ENCODE data around the gene DAGLA. TPM values are rescaled to one million over a fixed set of nuclear protein-coding genes. Genes with fewer than 3 reads are reported as not detected.
"Not testable (repeated sequence)": the region's sequence is repeated elsewhere in the genome, so short reads cannot be mapped to it uniquely, and the experiment has no call there.

Gene DAGLA
- total RNA-seq, 4 donors from 2014 or later, result 1.5 to 5.6 (median 3.4) TPM

DNA sequence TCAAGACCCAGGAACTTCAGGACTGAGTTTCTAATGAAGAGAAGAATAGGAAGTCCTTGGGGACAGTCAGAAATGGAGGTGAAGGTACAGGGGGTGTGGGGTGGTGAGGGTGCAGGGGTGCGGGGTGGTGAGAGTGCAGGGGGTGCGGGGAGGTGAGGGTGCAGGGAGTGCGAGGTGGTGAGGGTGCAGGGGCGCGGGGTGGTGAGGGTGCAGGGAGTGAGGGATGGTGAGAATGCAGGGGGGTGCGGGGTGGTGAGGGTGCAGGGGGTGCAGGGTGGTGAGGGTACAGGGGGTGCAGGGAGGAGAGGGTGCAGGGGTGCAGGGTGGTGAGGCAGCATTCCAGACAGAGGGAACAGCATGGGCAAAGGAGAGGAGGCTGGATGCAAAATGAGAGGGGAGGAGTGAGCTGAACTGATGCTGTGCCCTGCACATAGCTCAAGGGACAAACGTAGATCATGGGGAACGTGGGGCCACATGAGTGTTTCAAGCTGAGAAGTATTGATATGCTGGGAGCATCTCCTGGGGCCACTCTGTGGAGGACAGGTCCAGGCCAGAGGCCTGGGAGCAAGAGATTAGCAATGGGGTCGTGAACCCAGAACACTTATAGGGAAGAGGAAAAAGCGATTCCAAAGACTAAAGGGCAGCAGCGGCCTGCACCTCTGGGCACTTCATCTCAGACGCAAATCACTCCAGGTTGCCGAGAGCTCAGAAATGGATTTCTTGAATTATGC is 23.7 kb upstream of the DAGLA start:
- H3K36me3 ChIP-seq, result no peaks in the 10 kb centered on the region
- H3K4me1 ChIP-seq, result no peaks in the 10 kb centered on the region
- ATAC-seq, result no peak
- H3K4me3 ChIP-seq, result no peak overlapping the region
- no peaks in the 10 kb centered on the region for H3K9me3 ChIP-seq
- H3K27ac ChIP-seq, result no peak overlapping the region
- TF ChIP-seq, protein P1, sequence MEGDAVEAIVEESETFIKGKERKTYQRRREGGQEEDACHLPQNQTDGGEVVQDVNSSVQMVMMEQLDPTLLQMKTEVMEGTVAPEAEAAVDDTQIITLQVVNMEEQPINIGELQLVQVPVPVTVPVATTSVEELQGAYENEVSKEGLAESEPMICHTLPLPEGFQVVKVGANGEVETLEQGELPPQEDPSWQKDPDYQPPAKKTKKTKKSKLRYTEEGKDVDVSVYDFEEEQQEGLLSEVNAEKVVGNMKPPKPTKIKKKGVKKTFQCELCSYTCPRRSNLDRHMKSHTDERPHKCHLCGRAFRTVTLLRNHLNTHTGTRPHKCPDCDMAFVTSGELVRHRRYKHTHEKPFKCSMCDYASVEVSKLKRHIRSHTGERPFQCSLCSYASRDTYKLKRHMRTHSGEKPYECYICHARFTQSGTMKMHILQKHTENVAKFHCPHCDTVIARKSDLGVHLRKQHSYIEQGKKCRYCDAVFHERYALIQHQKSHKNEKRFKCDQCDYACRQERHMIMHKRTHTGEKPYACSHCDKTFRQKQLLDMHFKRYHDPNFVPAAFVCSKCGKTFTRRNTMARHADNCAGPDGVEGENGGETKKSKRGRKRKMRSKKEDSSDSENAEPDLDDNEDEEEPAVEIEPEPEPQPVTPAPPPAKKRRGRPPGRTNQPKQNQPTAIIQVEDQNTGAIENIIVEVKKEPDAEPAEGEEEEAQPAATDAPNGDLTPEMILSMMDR (IDR thresholded peaks at IDR 0.05), result no peak
- TF ChIP-seq POLR2AphosphoS5 (IDR thresholded peaks at IDR 0.05) (no peak), POLR2A (IDR thresholded peaks at IDR 0.05) (no peak), EP300 (IDR thresholded peaks at IDR 0.05) (no peak)
- peaks cover 31% of the 10 kb centered on the region for H3K27me3 ChIP-seq
- WGBS, 2 donors (ENCODE audit: low coverage in 1 of 2), result 76 to 84% methylated on average over 8 to 12 of the region's 13 CpGs

DNA sequence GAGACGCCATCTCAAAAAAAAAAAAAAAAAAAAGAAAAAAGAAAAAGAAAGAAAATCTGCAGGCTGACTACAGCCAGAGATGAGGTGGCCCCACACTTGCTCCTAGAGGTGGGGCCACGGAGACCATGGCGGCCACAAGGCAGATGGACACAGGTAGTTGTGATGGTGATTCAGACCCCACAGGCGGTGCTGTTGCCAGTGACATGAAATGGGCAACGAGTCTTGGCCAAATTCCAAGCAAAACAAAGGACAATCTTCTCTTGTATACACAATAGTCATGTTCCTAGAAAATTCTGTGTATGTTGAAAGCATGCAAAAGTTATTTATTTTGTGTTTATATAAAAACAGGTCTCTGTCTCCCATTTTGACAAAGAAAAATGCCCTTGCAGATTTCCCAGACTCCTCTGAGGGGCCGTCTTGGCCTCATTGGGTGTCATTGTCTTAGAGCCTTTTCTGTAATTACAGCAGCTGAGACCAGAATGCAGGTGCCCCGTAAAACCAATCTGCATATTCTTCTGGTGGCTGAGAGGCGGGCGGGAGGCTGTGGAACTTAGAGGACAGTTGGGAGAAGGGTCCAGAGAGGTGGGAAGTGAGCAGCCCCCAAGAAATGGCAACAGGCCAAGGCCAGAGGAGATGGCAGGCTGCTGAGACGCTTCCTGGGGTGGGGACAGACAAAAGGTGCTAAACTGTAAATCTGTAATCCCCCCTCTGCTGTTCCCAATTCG is 22.5 kb upstream of the DAGLA start:
- Histone ChIP-seq H3K4me1 (no peaks in the 10 kb centered on the region), H3K9me3 (no peaks in the 10 kb centered on the region), H3K27me3 (peaks cover 19% of the 10 kb centered on the region), H3K36me3 (no peaks in the 10 kb centered on the region), H3K4me3 (no peak overlapping the region), H3K27ac (no peak overlapping the region)
- ATAC-seq, result no peak
- TF ChIP-seq POLR2A (IDR thresholded peaks at IDR 0.05) (no peak), EP300 (IDR thresholded peaks at IDR 0.05) (no peak), POLR2AphosphoS5 (IDR thresholded peaks at IDR 0.05) (no peak)
- TF ChIP-seq, protein P1 (IDR thresholded peaks at IDR 0.05), result no peak
- WGBS, 2 donors (ENCODE audit: low coverage in 1 of 2), result 51 to 63% methylated on average over 6 to 10 of the region's 11 CpGs

DNA sequence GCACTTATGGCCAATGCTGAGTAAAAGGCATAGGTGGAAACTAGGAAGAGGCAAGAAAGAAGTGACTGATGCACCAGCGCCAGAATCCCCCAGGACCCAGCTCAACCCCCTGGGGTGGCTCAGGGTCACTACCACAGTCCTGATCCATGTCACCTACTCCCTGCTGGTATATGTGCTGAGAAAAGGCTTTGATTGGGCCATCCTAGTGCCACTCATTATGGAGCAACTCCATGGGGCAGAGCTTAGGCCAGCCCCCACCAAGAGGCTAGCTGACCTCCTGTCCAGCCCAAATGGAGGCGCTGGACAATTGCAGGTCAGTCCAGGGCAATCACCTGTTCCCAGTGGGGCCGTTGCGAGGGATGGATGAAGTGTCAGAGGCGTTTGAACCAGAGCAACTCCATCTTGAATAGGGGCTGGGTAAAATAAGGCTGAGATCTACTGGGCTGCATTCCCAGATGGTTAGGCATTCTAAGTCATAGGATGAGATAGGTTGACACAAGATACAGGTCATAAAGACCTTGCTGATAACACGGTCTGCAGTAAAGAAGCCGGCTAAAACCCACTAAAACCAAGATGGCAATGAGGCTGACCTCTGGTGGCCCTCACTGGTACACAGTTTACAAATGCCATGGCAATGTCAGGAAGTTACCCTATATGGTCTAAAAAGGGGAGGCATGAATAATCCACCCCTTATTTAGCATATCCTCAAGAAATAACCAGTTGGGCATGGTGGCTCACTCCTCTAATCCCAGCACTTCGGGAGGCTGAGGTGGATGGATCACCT is 20.6 kb upstream of the DAGLA start:
- TF ChIP-seq POLR2AphosphoS5 (IDR thresholded peaks at IDR 0.05), result no peak
- no peaks in the 10 kb centered on the region for H3K4me1 ChIP-seq
- no peak for ATAC-seq
- H3K27me3 ChIP-seq, result peaks cover 4% of the 10 kb centered on the region
- H3K36me3 ChIP-seq, result no peaks in the 10 kb centered on the region
- 71 to 81% methylated on average over 3 to 4 of the region's 8 CpGs for WGBS, 2 donors (ENCODE audit: low coverage in 1 of 2)
- no peaks in the 10 kb centered on the region for H3K9me3 ChIP-seq
- H3K4me3 ChIP-seq, result no peak overlapping the region
- no peak overlapping the region for H3K27ac ChIP-seq

DNA sequence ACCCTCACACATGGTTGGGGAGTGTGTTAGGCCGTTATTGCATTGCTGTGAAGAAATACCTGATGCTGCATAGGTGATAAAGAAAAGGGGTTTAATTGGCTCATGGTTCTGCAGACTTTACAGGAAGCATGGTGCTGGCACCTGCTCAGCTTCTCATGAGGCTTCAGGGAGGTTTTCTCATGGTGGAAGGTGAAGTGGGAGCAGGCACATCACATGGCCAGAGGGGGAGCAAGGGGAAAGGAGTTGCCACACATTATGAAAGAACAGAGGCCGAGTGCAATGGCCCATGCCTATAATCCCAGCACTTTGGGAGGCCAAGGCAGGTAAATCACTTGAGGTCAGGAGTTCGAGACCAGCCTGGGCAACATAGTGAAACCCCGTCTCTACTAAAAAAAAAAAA is 19.2 kb upstream of the DAGLA start:
- not testable (repeated sequence) for H3K4me1 ChIP-seq, H3K4me3 ChIP-seq, H3K27me3 ChIP-seq, H3K36me3 ChIP-seq, ATAC-seq, H3K27ac ChIP-seq, H3K9me3 ChIP-seq
- WGBS, 2 donors (ENCODE audit: low coverage in 1 of 2), result 67 to 92% methylated on average over 2 to 3 of the region's 4 CpGs

DNA sequence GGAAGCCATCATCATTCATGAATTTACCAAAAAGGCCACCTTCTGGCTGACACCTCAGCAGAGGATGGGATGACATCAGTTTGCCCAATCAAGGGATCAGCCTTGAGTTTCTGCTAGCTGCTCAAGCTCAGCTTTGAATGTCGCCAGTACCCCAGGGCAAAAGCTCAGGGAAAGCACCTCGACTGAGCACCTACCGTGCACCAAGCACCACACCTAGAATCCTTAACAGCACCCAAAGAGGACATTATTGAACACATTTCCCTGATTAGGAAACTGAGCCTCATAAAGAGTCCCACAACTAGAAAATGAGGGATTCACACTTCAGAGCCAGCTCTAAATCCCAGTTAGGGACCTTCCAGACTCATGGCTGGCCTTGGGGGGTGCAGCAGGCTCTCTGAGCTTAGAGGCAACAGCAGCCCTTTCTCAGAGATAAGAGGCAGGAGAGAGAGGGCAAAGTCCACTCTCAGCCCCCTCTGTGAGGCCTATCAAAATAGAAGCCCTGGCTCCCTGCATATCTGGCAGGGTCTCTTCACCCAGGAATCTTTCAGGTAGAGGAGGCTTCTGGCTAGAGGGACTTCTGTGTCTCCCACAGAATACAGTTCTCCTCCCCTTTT is 13.4 kb upstream of the DAGLA start:
- no peak overlapping the region for H3K27ac ChIP-seq
- H3K9me3 ChIP-seq, result no peaks in the 10 kb centered on the region
- H3K4me1 ChIP-seq, result no peaks in the 10 kb centered on the region
- TF ChIP-seq POLR2A (IDR thresholded peaks at IDR 0.05) (no peak), EP300 (IDR thresholded peaks at IDR 0.05) (no peak), POLR2AphosphoS5 (IDR thresholded peaks at IDR 0.05) (no peak)
- TF ChIP-seq, protein P1 (IDR thresholded peaks at IDR 0.05), result no peak
- no peaks in the 10 kb centered on the region for H3K36me3 ChIP-seq
- no peak for ATAC-seq
- peaks cover 3% of the 10 kb centered on the region for H3K27me3 ChIP-seq
- no CpG with 5 or more reads among the region's 3 CpGs for WGBS, 2 donors (ENCODE audit: low coverage in 1 of 2)
- no peak overlapping the region for H3K4me3 ChIP-seq

All from gastroesophageal sphincter (tissue), 4 donors.